CD4-positive, alpha-beta memory T cell (primary cell): ENCODE measurements around the gene RPL19. TPM values are rescaled to one million over a fixed set of nuclear protein-coding genes. Genes with fewer than 3 reads are reported as not detected.

Source experiments
- CTCF ChIA-PET: fragments of 350-600 bp; sonication (Branson Sonifier 250); formaldehyde crosslinking; loops from one replicate; lab custom pipeline; 2021; ENCODE audit warnings: inconsistent platforms; ENCODE audit not compliant: partially characterized antibody; lab: Charles Lee
- POLR2A ChIA-PET: fragments of 350-600 bp; sonication (Branson Sonifier 250); formaldehyde crosslinking; loops from one replicate; lab custom pipeline; 2021; ENCODE audit not compliant: partially characterized antibody; lab: Charles Lee
- DNase-seq, 5 donors: peaks; one replicate each; pipeline versions ENCODE4 v3.0.0 to v3.0.0-alpha.2; 2020 to 2022; ENCODE audit warnings: mixed read lengths in 1 of 5
- H3K27ac ChIP-seq: one replicate; pipeline ENCODE4 v1.7.0; 2013; ENCODE audit warnings: low read depth, low read length
- H3K27me3 ChIP-seq: 2 replicates; pipeline ENCODE4 v1.7.0; 2013; ENCODE audit warnings: mild to moderate bottlenecking, low read length, moderate library complexity; ENCODE audit not compliant: insufficient read depth
- H3K36me3 ChIP-seq: 2 replicates; pipeline ENCODE4 v1.7.0; 2013; ENCODE audit warnings: mild to moderate bottlenecking, low read length, moderate library complexity; ENCODE audit not compliant: insufficient read depth
- H3K4me1 ChIP-seq: 2 replicates; pipeline ENCODE4 v1.7.0; 2013; ENCODE audit warnings: mild to moderate bottlenecking, low read length, moderate library complexity; ENCODE audit not compliant: insufficient read depth
- H3K4me3 ChIP-seq, 2 donors: one replicate each; pipeline ENCODE4 v1.7.0; 2013; ENCODE audit warnings: low read length in 2 of 2, mild to moderate bottlenecking in 1 of 2
- H3K9me3 ChIP-seq, 2 donors: one replicate each; pipeline ENCODE4 v1.7.0; 2013; ENCODE audit warnings: low read length in 2 of 2, control low read depth in 1 of 2; ENCODE audit not compliant: control insufficient read depth in 1 of 2
- H3K27ac Mint-ChIP-seq, 7 donors: one replicate each; pipeline ENCODE4 v1.8.0; 2020 to 2021; ENCODE audit warnings: mixed read lengths in 7 of 7, mild to moderate bottlenecking in 6 of 7, inconsistent platforms in 3 of 7, moderate library complexity in 3 of 7
- H3K27me3 Mint-ChIP-seq, 2 donors: one replicate each; pipeline ENCODE4 v1.8.0; 2020 to 2021; ENCODE audit warnings: mixed read lengths in 2 of 2
- H3K36me3 Mint-ChIP-seq, 2 donors: one replicate each; pipeline ENCODE4 v1.8.0; 2020 to 2021; ENCODE audit warnings: mixed read lengths in 2 of 2, inconsistent platforms in 1 of 2, mild to moderate bottlenecking in 1 of 2
- H3K4me1 Mint-ChIP-seq, 4 donors: one replicate each; pipeline ENCODE4 v1.8.0; 2020 to 2021; ENCODE audit warnings: mixed read lengths in 4 of 4, mild to moderate bottlenecking in 1 of 4
- H3K4me3 Mint-ChIP-seq, 8 donors: one replicate each; pipeline ENCODE4 v1.8.0; 2020 to 2021; ENCODE audit warnings: mixed read lengths in 8 of 8, mild to moderate bottlenecking in 7 of 8, moderate library complexity in 6 of 8, inconsistent platforms in 3 of 8
- H3K9me3 Mint-ChIP-seq, 8 donors: one replicate each; pipeline ENCODE4 v1.8.0; 2020 to 2021; ENCODE audit warnings: mixed read lengths in 8 of 8, mild to moderate bottlenecking in 5 of 8, inconsistent platforms in 3 of 8, moderate library complexity in 1 of 8
- intact Hi-C: fragments of 100-400 bp; cut with micrococcal nuclease; formaldehyde crosslinking; loops from one replicate; pipeline ENCODE4 v1.15.1; 2023
- polyA plus RNA-seq, 2 donors: library from polyadenylated mRNA; unstranded; fragments of 300-500 nt; fragmentation: Illumina TruSeq; gene quantifications; one replicate each; pipeline ENCODE4 v1.2.3, GENCODE V29; 2021
- total RNA-seq, 2 experiments: library from RNA; stranded (reverse); gene quantifications; one replicate each; pipeline ENCODE4 v1.2.3, GENCODE V29; 2021

RPL19 gene
- total and polyA plus RNA-seq, 4 experiments from 2014 or later: 2,224 to 3,299 (median 3,252) TPM

GRCh38 chr17:39210093-39210434, 10.0 kb downstream of the RPL19 start:
- H3K4me3 Mint-ChIP-seq: peak overlapping the region in 7 of 8 donors; percentile 15 to 75 (median 65)
- no peak overlapping the region for H3K4me3 ChIP-seq
- no peak overlapping the region for H3K27ac ChIP-seq
- no peaks in the 10 kb centered on the region for H3K9me3 ChIP-seq
- H3K27me3 Mint-ChIP-seq: peaks cover 2% of the 10 kb centered on the region in 2 donors
- peaks cover under 1% of the 10 kb centered on the region for H3K36me3 ChIP-seq
- CTCF ChIA-PET: interaction anchor here (1.4 to 18.4 kb wide), 3 partner anchors 10 to 227 kb away, joined by 4 to 554 read pairs (median 6); partner anchors contain the start of gene RPL19
- intact Hi-C loops: no loop called here
- DNase-seq: no peak
- peaks cover 3 to 32% (median 16%) of the 10 kb centered on the region in 4 donors for H3K4me1 Mint-ChIP-seq
- POLR2A ChIA-PET: interaction anchor here (0.8 to 4.8 kb wide), 3 partner anchors 11 to 35 kb away, joined by 4 to 54 read pairs (median 25); partner anchors contain the start of gene RPL19
- H3K27ac Mint-ChIP-seq: peak overlapping the region in 3 of 7 donors; percentile 59 to 80 (median 79)
- peaks cover under 1 to 2% of the 10 kb centered on the region in 2 donors for H3K36me3 Mint-ChIP-seq
- H3K4me1 ChIP-seq: peaks cover 24% of the 10 kb centered on the region
- no peaks in the 10 kb centered on the region for H3K27me3 ChIP-seq
- no peaks in the 10 kb centered on the region for H3K9me3 Mint-ChIP-seq

- peaks cover 8 to 11% of the 10 kb centered on the region in 2 donors for H3K27me3 Mint-ChIP-seq
- H3K36me3 ChIP-seq: no peaks in the 10 kb centered on the region
- no peaks in the 10 kb centered on the region for H3K36me3 Mint-ChIP-seq
- no peak for DNase-seq
- H3K27ac ChIP-seq: no peak overlapping the region
- H3K4me1 ChIP-seq: peaks cover 20% of the 10 kb centered on the region
- CTCF ChIA-PET: interaction anchor here (18.4 kb wide), 1 partner anchor 27 kb away, joined by 554 read pairs; no protein-coding TSS in a partner anchor
- no peaks in the 10 kb centered on the region for H3K9me3 Mint-ChIP-seq
- intact Hi-C loops: no loop called here
- H3K27ac Mint-ChIP-seq: no peak overlapping the region
- no peak overlapping the region for H3K4me3 ChIP-seq
- peaks cover under 1 to 22% (median 11%) of the 10 kb centered on the region in 4 donors for H3K4me1 Mint-ChIP-seq
- H3K4me3 Mint-ChIP-seq: no peak overlapping the region
- no peaks in the 10 kb centered on the region for H3K27me3 ChIP-seq
- POLR2A ChIA-PET: no interaction called here
- H3K9me3 ChIP-seq: no peaks in the 10 kb centered on the region
Observed at GRCh38 chr17:39212195-39212810, 12.2 kb downstream of the RPL19 start.

- H3K9me3 Mint-ChIP-seq: no peaks in the 10 kb centered on the region
- Histone ChIP-seq H3K27ac (no peak overlapping the region), H3K36me3 (no peaks in the 10 kb centered on the region), H3K4me1 (peaks cover 18% of the 10 kb centered on the region), H3K9me3 (no peaks in the 10 kb centered on the region), H3K4me3 (no peak overlapping the region), H3K27me3 (no peaks in the 10 kb centered on the region)
- ChIA-PET CTCF (interaction anchor here (18.4 kb wide), 1 partner anchor 27 kb away, joined by 554 read pairs; no protein-coding TSS in a partner anchor), POLR2A (no interaction called here)
- no peak overlapping the region for H3K4me3 Mint-ChIP-seq
- H3K27me3 Mint-ChIP-seq: peaks cover 8 to 11% of the 10 kb centered on the region in 2 donors
- intact Hi-C loops: no loop called here
- no peaks in the 10 kb centered on the region for H3K36me3 Mint-ChIP-seq
- H3K27ac Mint-ChIP-seq: no peak overlapping the region
- DNase-seq: no peak
- H3K4me1 Mint-ChIP-seq: peaks cover 0 to 19% (median 10%) of the 10 kb centered on the region in 4 donors
Observed at GRCh38 chr17:39212841-39213480, 12.9 kb downstream of the RPL19 start.

- Mint-ChIP-seq H3K27ac (no peak overlapping the region), H3K36me3 (no peaks in the 10 kb centered on the region), H3K9me3 (no peaks in the 10 kb centered on the region), H3K27me3 (peaks cover 8 to 12% of the 10 kb centered on the region in 2 donors), H3K4me3 (no peak overlapping the region), H3K4me1 (peaks cover 0 to 11% (median 7%) of the 10 kb centered on the region in 4 donors)
- H3K27ac ChIP-seq: no peak overlapping the region
- H3K9me3 ChIP-seq: no peaks in the 10 kb centered on the region
- ChIA-PET POLR2A (interaction anchor here (1.1 kb wide), 1 partner anchor 14 kb away, joined by 3 read pairs; the partner anchor contains the start of gene RPL19), CTCF (interaction anchor here (18.4 kb wide), 1 partner anchor 26 kb away, joined by 554 read pairs; no protein-coding TSS in a partner anchor)
- H3K4me3 ChIP-seq: no peak overlapping the region
- H3K4me1 ChIP-seq: peaks cover 14% of the 10 kb centered on the region
- no peaks in the 10 kb centered on the region for H3K36me3 ChIP-seq
- no peak for DNase-seq
- no peaks in the 10 kb centered on the region for H3K27me3 ChIP-seq
- intact Hi-C loops: no loop called here
Observed at GRCh38 chr17:39213852-39214251, 13.8 kb downstream of the RPL19 start.

- intact Hi-C loops: no loop called here
- Histone ChIP-seq H3K27me3 (no peaks in the 10 kb centered on the region), H3K36me3 (no peaks in the 10 kb centered on the region), H3K27ac (no peak overlapping the region), H3K4me1 (no peaks in the 10 kb centered on the region), H3K9me3 (no peaks in the 10 kb centered on the region), H3K4me3 (no peak overlapping the region)
- ChIA-PET CTCF (interaction anchor here (0.7 to 2.6 kb wide), 3 partner anchors 9 to 25 kb away, joined by 3 to 11 read pairs (median 5); no protein-coding TSS in a partner anchor), POLR2A (interaction anchor here (0.9 kb wide), 1 partner anchor 27 kb away, joined by 3 read pairs; no protein-coding TSS in a partner anchor)
- Mint-ChIP-seq H3K4me1 (peaks cover 0 to 4% (median 0%) of the 10 kb centered on the region in 4 donors), H3K9me3 (no peaks in the 10 kb centered on the region), H3K27ac (no peak overlapping the region), H3K36me3 (no peaks in the 10 kb centered on the region), H3K27me3 (peaks cover 12 to 21% of the 10 kb centered on the region in 2 donors), H3K4me3 (peak overlapping the region in 2 of 8 donors; percentile 6 to 77)
- no peak for DNase-seq
Observed at GRCh38 chr17:39217734-39218369, 17.8 kb downstream of the RPL19 start.

- H3K4me1 Mint-ChIP-seq: peaks cover 0 to 7% (median 2%) of the 10 kb centered on the region in 4 donors
- H3K9me3 ChIP-seq: no peaks in the 10 kb centered on the region
- no peaks in the 10 kb centered on the region for H3K4me1 ChIP-seq
- H3K36me3 Mint-ChIP-seq: no peaks in the 10 kb centered on the region
- no peak for DNase-seq
- H3K27me3 ChIP-seq: peaks cover 3% of the 10 kb centered on the region
- ChIA-PET CTCF (interaction anchor here (1.6 to 2.6 kb wide), 2 partner anchors 13 to 17 kb away, joined by 3 to 11 read pairs; no protein-coding TSS in a partner anchor), POLR2A (no interaction called here)
- peaks cover 15 to 23% of the 10 kb centered on the region in 2 donors for H3K27me3 Mint-ChIP-seq
- H3K27ac Mint-ChIP-seq: no peak overlapping the region
- peaks cover 0 to 2% (median 0%) of the 10 kb centered on the region in 8 donors for H3K9me3 Mint-ChIP-seq
- intact Hi-C loops: no loop called here
- no peak overlapping the region for H3K4me3 Mint-ChIP-seq
- no peak overlapping the region for H3K4me3 ChIP-seq
- H3K27ac ChIP-seq: no peak overlapping the region
- no peaks in the 10 kb centered on the region for H3K36me3 ChIP-seq
Observed at GRCh38 chr17:39218906-39219305, 18.8 kb downstream of the RPL19 start.
